HFF-Myc (cell line): ENCODE measurements around the gene PSMD8.

Source experiments
- DNase-seq: peaks from one replicate; pipeline ENCODE4 v3.0.0-alpha.2; 2011; ENCODE audit warnings: low read depth; ENCODE audit errors: extremely low read depth
- H3K4me3 ChIP-seq: replicated peaks from 2 replicates; pipeline ENCODE4 v1.5.1; 2011; ENCODE audit warnings: low read depth, mild to moderate bottlenecking, control low read depth, low read length
- CTCF ChIP-seq: IDR thresholded peaks from 2 replicates; pipeline ENCODE4 v1.5.1; 2012; ENCODE audit warnings: mild to moderate bottlenecking, low read depth, low read length, control low read depth; ENCODE audit errors: missing control alignments

The PSMD8 gene

GRCh38 chr19:38429055-38429810 lies 54.9 kb downstream of the PSMD8 start:
- no peak for DNase-seq
- no peak for TF ChIP-seq CTCF
- no peak overlapping the region for H3K4me3 ChIP-seq

- no peak for DNase-seq
- no peak overlapping the region for H3K4me3 ChIP-seq
- TF ChIP-seq CTCF, result no peak
These were observed 55.4 kb downstream of the PSMD8 start for GRCh38 chr19:38429811-38430156.

GRCh38 chr19:38430931-38431330 lies 56.6 kb downstream of the PSMD8 start:
- no peak for DNase-seq
- TF ChIP-seq CTCF, result no peak
- no peak overlapping the region for H3K4me3 ChIP-seq

- DNase-seq, result no peak
- H3K4me3 ChIP-seq, result no peak within 1 kb of the TSS
- no peak for TF ChIP-seq CTCF
These were observed 58.9 kb downstream of the PSMD8 start, which contains the start of gene RYR1 for GRCh38 chr19:38433268-38433733. Gene RYR1 (plus strand): TSS chr19:38433691. CDS start chr19:38433830, 139 bp downstream.
